GM18505 (cell line): Measurements from ENCODE around the gene LYRM7.
"Not testable (repeated sequence)": the region's sequence is repeated elsewhere in the genome, so short reads cannot be mapped to it uniquely, and the experiment has no call there.

ENCODE experiments used
- ATAC-seq: cut with Tn5 transposase; IDR thresholded peaks from one replicate; pipeline ENCODE4 v1.9.1; 2021; ENCODE audit not compliant: unreplicated experiment
- POLR2A ChIP-seq: IDR thresholded peaks from 4 replicates; pipeline ENCODE4 v1.6.1; 2011; ENCODE audit warnings: borderline replicate concordance; ENCODE audit not compliant: insufficient read depth, insufficient read length; ENCODE audit errors: extremely low read depth

The LYRM7 gene

GRCh38 chr5:131245948-131246347 lies 75.2 kb downstream of the LYRM7 start:
- no peak for ATAC-seq
- no peak for TF ChIP-seq POLR2A

- no peak for ATAC-seq
- TF ChIP-seq POLR2A, result no peak
Observed at GRCh38 chr5:131246504-131246903, 75.8 kb downstream of the LYRM7 start.

- no peak for ATAC-seq
- no peak for TF ChIP-seq POLR2A
Observed at GRCh38 chr5:131250751-131251475, 80.2 kb downstream of the LYRM7 start.

GRCh38 chr5:131252824-131253171 lies 82.1 kb downstream of the LYRM7 start:
- ATAC-seq, result peak; percentile 88
- TF ChIP-seq POLR2A, result peak; percentile 69

DNA sequence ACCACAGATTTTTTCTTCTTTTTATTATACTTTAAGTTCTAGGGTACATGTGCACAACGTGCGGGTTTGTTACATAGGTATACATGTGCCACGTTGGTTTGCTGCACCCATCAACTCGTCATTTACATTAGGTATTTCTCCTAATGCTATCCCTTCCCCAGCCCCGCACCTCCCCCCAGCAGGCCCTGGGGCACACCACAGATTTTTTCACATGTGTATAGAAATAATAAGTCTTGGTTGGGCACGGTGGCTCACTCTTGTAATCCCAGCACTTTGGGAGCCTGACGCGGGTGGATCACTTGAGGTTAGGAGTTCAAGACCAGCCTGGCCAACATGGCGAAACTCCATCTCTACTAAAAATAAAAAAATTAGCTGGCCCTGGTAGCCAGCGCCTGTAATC lies 83.3 kb downstream of the LYRM7 start:
- not testable (repeated sequence) for ATAC-seq

DNA sequence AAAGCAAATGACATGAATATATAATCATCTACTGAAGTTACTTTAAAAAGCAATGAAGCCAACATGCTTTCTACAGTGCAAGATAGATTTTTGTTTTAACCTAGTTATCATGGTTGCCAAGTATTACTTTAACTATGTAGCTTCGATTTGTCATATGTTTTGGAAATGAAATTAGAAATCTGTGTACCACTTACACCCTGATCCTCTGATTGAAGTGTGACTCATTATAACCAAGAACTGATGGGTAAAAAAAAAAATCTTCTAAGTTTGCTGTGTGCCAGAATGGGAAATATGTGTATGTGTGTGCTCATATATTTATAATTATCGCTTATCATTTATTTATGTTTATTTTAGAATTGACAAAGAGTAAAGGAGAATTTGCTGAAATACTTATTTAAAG lies 84.0 kb downstream of the LYRM7 start:
- no peak for ATAC-seq
- no peak for TF ChIP-seq POLR2A
